Skeletal muscle tissue (tissue), 4 donors: ENCODE data around the gene LRFN2. TPM values are rescaled to one million over a fixed set of nuclear protein-coding genes. Genes with fewer than 3 reads are reported as not detected.

Experiments used
- H3K27ac ChIP-seq: one replicate; pipeline ENCODE4 v1.7.0; 2013; ENCODE audit warnings: mild to moderate bottlenecking, low read depth, low read length, inconsistent platforms
- H3K27me3 ChIP-seq, 3 donors: one replicate each; pipeline ENCODE4 v1.7.0; 2013; ENCODE audit warnings: low read length in 3 of 3; ENCODE audit not compliant: control insufficient read depth in 3 of 3, insufficient read depth in 3 of 3
- H3K36me3 ChIP-seq, 3 donors: one replicate each; pipeline ENCODE4 v1.7.0; 2013; ENCODE audit warnings: low read length in 3 of 3; ENCODE audit not compliant: control insufficient read depth in 3 of 3, insufficient read depth in 3 of 3
- H3K4me1 ChIP-seq, 3 donors: one replicate each; pipeline ENCODE4 v1.7.0; 2013; ENCODE audit warnings: low read length in 3 of 3, mild to moderate bottlenecking in 3 of 3; ENCODE audit not compliant: control insufficient read depth in 3 of 3, insufficient read depth in 3 of 3
- H3K4me3 ChIP-seq, 3 donors: one replicate each; pipeline ENCODE4 v1.7.0; 2013; ENCODE audit warnings: low read length in 3 of 3
- H3K9ac ChIP-seq, 3 donors: one replicate each; pipeline ENCODE4 v1.7.0; 2013; ENCODE audit warnings: low read length in 3 of 3, mild to moderate bottlenecking in 3 of 3, moderate library complexity in 2 of 3, low read depth in 1 of 3
- H3K9me3 ChIP-seq, 3 donors: one replicate each; pipeline ENCODE4 v1.7.0; 2013; ENCODE audit warnings: low read length in 3 of 3; ENCODE audit not compliant: control insufficient read depth in 3 of 3
- total RNA-seq: library from RNA; depleted of rRNA; stranded (reverse); fragments of >200 nt; gene quantifications from one replicate; pipeline ENCODE4 v1.2.3, GENCODE V29; 2014
- donor health status: Osteomylitis.

The LRFN2 gene
- total RNA-seq, 1 donor from 2014 or later = not detected

DNA sequence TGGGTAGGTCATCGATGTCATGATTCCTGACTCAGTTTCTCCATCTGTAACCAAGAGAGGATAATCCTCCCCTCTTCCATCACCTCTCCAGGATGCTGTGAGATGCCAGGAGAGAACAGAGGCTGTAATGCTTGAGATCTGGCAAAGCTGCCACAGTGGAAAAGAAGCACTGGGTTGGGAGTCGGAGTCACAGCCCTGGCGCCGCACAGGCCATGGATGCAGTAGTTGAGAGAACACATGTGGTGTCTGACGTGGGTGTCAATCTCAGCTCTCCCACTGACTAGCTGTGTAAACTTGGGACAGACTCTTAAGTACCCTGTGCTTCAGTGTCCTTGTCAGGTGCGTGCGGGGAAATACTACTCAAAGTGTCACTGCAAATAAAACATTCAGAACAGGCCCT, 47.3 kb downstream of the LRFN2 start:
- Histone ChIP-seq H3K27me3 (peaks cover 5 to 16% (median 8%) of the 10 kb centered on the region in 3 donors), H3K4me1 (no peaks in the 10 kb centered on the region), H3K9me3 (no peaks in the 10 kb centered on the region), H3K9ac (no peak overlapping the region), H3K4me3 (no peak overlapping the region), H3K36me3 (no peaks in the 10 kb centered on the region), H3K27ac (no peak overlapping the region)

DNA sequence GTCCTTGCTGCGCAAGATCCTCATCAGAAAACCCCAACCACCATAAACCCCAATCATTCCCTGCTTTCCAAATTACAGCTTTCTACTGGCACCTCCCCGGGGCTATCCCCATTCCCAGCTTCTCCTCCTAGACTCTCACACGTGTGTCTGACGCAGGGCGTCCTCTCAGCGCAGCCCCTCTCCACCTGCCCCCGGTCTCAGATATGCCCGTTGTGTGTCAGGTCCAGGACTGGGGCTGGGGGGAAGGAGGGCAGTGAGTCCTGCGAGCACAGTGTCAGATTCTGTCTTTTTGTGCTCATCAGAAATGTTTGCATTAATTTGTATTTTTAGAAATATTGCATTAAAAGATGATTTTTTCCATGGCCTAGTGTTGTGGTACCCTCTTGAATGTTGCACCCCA, 48.6 kb downstream of the LRFN2 start:
- Histone ChIP-seq H3K4me1 (peaks cover 0 to 3% (median 0%) of the 10 kb centered on the region in 3 donors), H3K9ac (no peak overlapping the region), H3K27me3 (peaks cover 5 to 16% (median 8%) of the 10 kb centered on the region in 3 donors), H3K27ac (no peak overlapping the region), H3K9me3 (no peaks in the 10 kb centered on the region), H3K36me3 (no peaks in the 10 kb centered on the region), H3K4me3 (no peak overlapping the region)

DNA sequence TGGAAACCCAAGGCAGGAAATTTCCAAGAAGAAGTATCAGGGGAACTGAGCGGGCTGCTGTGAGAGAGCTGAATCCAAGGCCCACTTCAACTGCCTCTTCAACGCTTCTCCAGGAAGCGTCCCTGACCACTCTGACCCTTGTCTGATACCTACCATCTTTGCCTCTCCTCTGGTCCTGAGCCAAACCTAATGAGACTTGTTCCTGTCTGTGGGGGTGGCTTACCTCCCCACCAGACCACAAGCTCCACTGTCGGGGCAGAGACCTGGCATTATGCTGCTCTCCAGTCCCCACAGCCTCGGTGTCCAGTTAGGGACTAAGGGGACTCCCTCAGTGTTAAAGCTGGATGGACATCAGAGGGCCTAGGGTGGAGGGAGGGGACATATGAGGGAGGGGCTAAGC, 49.7 kb downstream of the LRFN2 start:
- Histone ChIP-seq H3K4me3 (no peak overlapping the region), H3K36me3 (no peaks in the 10 kb centered on the region), H3K9ac (no peak overlapping the region), H3K9me3 (no peaks in the 10 kb centered on the region), H3K27me3 (peaks cover 5 to 16% (median 8%) of the 10 kb centered on the region in 3 donors), H3K27ac (no peak overlapping the region), H3K4me1 (peaks cover 0 to 3% (median 0%) of the 10 kb centered on the region in 3 donors)

- Histone ChIP-seq H3K27ac (no peak overlapping the region), H3K9ac (no peak overlapping the region), H3K36me3 (no peaks in the 10 kb centered on the region), H3K4me3 (no peak overlapping the region), H3K27me3 (peaks cover 3 to 16% (median 8%) of the 10 kb centered on the region in 3 donors), H3K9me3 (no peaks in the 10 kb centered on the region), H3K4me1 (peaks cover 0 to 3% (median 0%) of the 10 kb centered on the region in 3 donors)
These were observed 50.7 kb downstream of the LRFN2 start for GRCh38 chr6:40536442-40536841.

DNA sequence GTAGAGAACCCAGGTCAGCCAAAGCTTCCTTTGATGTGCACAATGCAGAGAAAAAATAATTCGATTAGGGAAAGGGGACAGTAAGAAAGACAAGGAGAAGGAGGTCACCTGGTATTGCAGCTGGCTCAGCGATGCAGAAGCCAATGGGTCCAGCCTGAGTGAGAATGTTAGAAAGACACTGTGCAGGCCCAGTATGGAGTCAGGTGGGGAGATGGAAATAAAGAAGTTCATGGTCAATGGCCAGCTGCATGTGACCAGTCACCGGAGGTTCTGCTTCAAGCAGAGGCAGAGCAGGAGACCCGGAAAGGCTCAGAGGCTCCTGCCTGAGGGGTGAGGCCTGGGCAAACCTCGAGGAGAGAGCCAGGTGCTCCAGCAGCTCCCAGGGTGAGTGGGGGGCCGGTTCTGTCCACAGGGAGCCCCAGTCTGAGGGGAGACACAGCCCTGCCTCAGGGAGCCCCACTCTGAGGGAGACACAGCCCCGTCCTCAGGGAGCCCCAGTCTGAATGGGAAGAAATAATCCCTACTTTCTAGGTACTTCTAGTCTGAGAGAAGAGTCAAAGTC, 51.3 kb downstream of the LRFN2 start:
- H3K9ac ChIP-seq = no peak overlapping the region
- H3K4me3 ChIP-seq = no peak overlapping the region
- peaks cover 3 to 12% (median 5%) of the 10 kb centered on the region in 3 donors for H3K27me3 ChIP-seq

DNA sequence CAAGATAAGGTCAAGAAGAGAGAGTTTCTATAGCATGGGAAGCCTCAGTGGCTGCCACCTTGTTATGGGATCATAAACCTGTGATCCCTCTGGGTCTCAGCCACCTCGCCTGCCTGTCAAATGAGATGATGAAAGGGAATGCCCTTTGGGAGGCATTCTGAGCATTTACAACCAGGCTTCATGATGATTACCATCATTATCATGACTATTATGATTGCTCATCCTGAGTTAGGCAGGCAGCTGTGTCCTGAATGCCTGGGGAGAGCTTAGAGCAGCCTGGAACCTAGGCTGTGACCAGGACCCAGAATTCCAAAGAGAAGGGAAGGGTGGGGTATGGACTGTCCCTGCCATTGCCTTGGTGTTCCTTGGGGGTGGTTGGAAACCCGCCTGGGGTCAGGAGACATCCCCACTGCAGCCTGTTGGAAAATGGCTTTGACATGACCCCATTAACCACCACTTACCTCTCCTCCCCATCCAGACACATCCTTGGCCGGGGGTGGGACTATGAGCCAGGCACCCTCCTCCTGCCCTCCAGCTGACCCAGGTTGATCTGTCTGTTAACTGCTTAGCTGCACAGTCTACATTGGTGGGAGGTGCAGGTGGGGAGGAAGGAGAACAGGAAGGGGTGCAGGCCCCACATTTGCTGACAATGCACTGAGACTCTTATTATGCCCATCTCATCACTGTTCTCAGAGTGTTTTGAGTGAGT, 51.9 kb downstream of the LRFN2 start:
- no peak overlapping the region for H3K4me3 ChIP-seq
- no peaks in the 10 kb centered on the region for H3K9me3 ChIP-seq
- no peak overlapping the region for H3K27ac ChIP-seq
- peaks cover 0 to 3% (median 0%) of the 10 kb centered on the region in 3 donors for H3K4me1 ChIP-seq
- H3K9ac ChIP-seq = no peak overlapping the region
- no peaks in the 10 kb centered on the region for H3K36me3 ChIP-seq
- peaks cover 3 to 6% (median 3%) of the 10 kb centered on the region in 3 donors for H3K27me3 ChIP-seq

More for the DNA sequence above, 51.3 kb downstream of the LRFN2 start:
- no peaks in the 10 kb centered on the region for H3K9me3 ChIP-seq
- no peaks in the 10 kb centered on the region for H3K36me3 ChIP-seq
- no peak overlapping the region for H3K27ac ChIP-seq
- H3K4me1 ChIP-seq = peaks cover 0 to 3% (median 0%) of the 10 kb centered on the region in 3 donors

GRCh38 chr6:40532349-40533000, 54.7 kb downstream of the LRFN2 start:
- Histone ChIP-seq H3K9ac (no peak overlapping the region), H3K27me3 (peaks cover 0 to 4% (median 3%) of the 10 kb centered on the region in 3 donors), H3K36me3 (no peaks in the 10 kb centered on the region), H3K27ac (no peak overlapping the region), H3K9me3 (no peaks in the 10 kb centered on the region), H3K4me1 (peaks cover 0 to 3% (median 0%) of the 10 kb centered on the region in 3 donors), H3K4me3 (no peak overlapping the region)

- Histone ChIP-seq H3K27ac (no peak overlapping the region), H3K9ac (no peak overlapping the region), H3K9me3 (no peaks in the 10 kb centered on the region), H3K27me3 (peaks cover 0 to under 1% (median 0%) of the 10 kb centered on the region in 3 donors), H3K4me1 (peaks cover 0 to 3% (median 0%) of the 10 kb centered on the region in 3 donors), H3K4me3 (no peak overlapping the region), H3K36me3 (no peaks in the 10 kb centered on the region)
These were observed 57.2 kb downstream of the LRFN2 start for GRCh38 chr6:40529919-40530318.

DNA sequence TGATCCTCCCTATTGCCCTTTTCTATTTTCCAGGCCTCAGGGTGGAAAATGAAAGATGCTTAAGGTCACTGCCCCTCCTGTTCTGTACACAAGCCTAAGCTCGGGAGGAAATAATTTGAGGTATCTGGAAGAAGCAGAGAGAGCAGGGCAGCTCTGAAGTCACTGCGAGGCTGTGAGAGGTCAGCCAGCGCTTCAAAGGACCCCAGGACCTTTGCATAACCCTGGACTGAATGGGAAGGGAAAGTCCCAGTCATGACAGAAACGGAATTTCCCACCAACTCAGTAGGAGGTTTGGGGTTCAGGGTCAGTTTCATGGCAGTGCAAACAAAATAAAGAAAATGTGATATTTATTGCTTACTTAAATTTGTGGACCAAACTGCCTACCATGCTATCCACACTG, 58.1 kb downstream of the LRFN2 start:
- Histone ChIP-seq H3K27ac (no peak overlapping the region), H3K4me1 (peaks cover 0 to 2% (median 0%) of the 10 kb centered on the region in 3 donors), H3K9ac (no peak overlapping the region), H3K36me3 (no peaks in the 10 kb centered on the region), H3K27me3 (no peaks in the 10 kb centered on the region), H3K4me3 (no peak overlapping the region), H3K9me3 (no peaks in the 10 kb centered on the region)

- Histone ChIP-seq H3K36me3 (no peaks in the 10 kb centered on the region), H3K27me3 (no peaks in the 10 kb centered on the region), H3K9me3 (no peaks in the 10 kb centered on the region), H3K4me3 (no peak overlapping the region), H3K4me1 (no peaks in the 10 kb centered on the region), H3K9ac (no peak overlapping the region), H3K27ac (no peak overlapping the region)
These were observed 59.1 kb downstream of the LRFN2 start for GRCh38 chr6:40528051-40528450.
